Muscle of leg (tissue), 11 donors: ENCODE measurements around the gene ZFYVE21. TPM values are rescaled to one million over a fixed set of nuclear protein-coding genes. Genes with fewer than 3 reads are reported as not detected.

Experiments used
- DNase-seq: peaks from one replicate; pipeline ENCODE4 v3.0.0; 2013
- H3K27ac ChIP-seq: one replicate; pipeline ENCODE4 v1.5.1; 2013; ENCODE audit warnings: mild to moderate bottlenecking, low read length, control low read depth
- H3K27me3 ChIP-seq: one replicate; pipeline ENCODE4 v1.6.1; 2013; ENCODE audit warnings: low read length; ENCODE audit not compliant: control insufficient read depth, insufficient read depth
- H3K36me3 ChIP-seq: one replicate; pipeline ENCODE4 v1.6.1; 2013; ENCODE audit warnings: low read length; ENCODE audit not compliant: control insufficient read depth, insufficient read depth
- H3K4me1 ChIP-seq: one replicate; pipeline ENCODE4 v1.6.1; 2013; ENCODE audit warnings: low read length; ENCODE audit not compliant: control insufficient read depth, insufficient read depth
- H3K4me3 ChIP-seq: one replicate; pipeline ENCODE4 v1.5.1; 2013; ENCODE audit warnings: low read length, control low read depth
- H3K9me3 ChIP-seq: replicated peaks from 2 replicates; pipeline ENCODE4 v1.6.1; 2013; ENCODE audit warnings: low read depth, low read length; ENCODE audit not compliant: control insufficient read depth
- whole genome bisulfite sequencing: methylation state at CpG from one replicate; pipeline ENCODE4 v1.1.5; 2013; ENCODE audit warnings: missing lambda C conversion rate; ENCODE audit not compliant: insufficient coverage; 5-methylcytosine and 5-hydroxymethylcytosine counted together
- polyA plus RNA-seq, 8 donors: library from polyadenylated mRNA; unstranded; fragments of 120-200 nt; gene quantifications; one replicate each; pipeline versions ENCODE4 v1.2.1 to v1.2.3, GENCODE V29; 2013; ENCODE audit warnings: inconsistent platforms in 1 of 8, low replicate concordance in 1 of 8; ENCODE audit not compliant: insufficient read length in 8 of 8, insufficient read depth in 1 of 8
- total RNA-seq: library from RNA; stranded (reverse); fragments of 120-200 nt; gene quantifications from one replicate; pipeline ENCODE4 v1.2.4, GENCODE V29; 2013

Gene ZFYVE21
- total and polyA plus RNA-seq, 9 donors = 33.6 to 46.4 (median 41.3) TPM

GRCh38 chr14:103737432-103738045, 21.9 kb downstream of the ZFYVE21 start:
- Histone ChIP-seq H3K4me3 (no peak overlapping the region), H3K9me3 (no peaks in the 10 kb centered on the region), H3K27me3 (no peaks in the 10 kb centered on the region), H3K36me3 (peaks cover 45% of the 10 kb centered on the region), H3K4me1 (peaks cover 26% of the 10 kb centered on the region), H3K27ac (no peak overlapping the region)
- DNase-seq = no peak
- WGBS = 91% methylated on average over 16 of the region's 16 CpGs

GRCh38 chr14:103738166-103738565, 22.6 kb downstream of the ZFYVE21 start:
- WGBS = 72% methylated on average over 8 of the region's 10 CpGs

GRCh38 chr14:103738701-103739451, 23.3 kb downstream of the ZFYVE21 start:
- DNase-seq = no peak
- Histone ChIP-seq H3K4me3 (no peak overlapping the region), H3K36me3 (peaks cover 32% of the 10 kb centered on the region), H3K9me3 (no peaks in the 10 kb centered on the region), H3K27me3 (no peaks in the 10 kb centered on the region), H3K27ac (no peak overlapping the region), H3K4me1 (peaks cover 26% of the 10 kb centered on the region)
- WGBS = 86% methylated on average over 33 of the region's 34 CpGs

More at GRCh38 chr14:103738166-103738565, 22.6 kb downstream of the ZFYVE21 start:
- H3K27ac ChIP-seq = no peak overlapping the region
- peaks cover 26% of the 10 kb centered on the region for H3K4me1 ChIP-seq
- DNase-seq = no peak
- peaks cover 39% of the 10 kb centered on the region for H3K36me3 ChIP-seq
- H3K9me3 ChIP-seq = no peaks in the 10 kb centered on the region
- no peaks in the 10 kb centered on the region for H3K27me3 ChIP-seq
- H3K4me3 ChIP-seq = no peak overlapping the region

DNA sequence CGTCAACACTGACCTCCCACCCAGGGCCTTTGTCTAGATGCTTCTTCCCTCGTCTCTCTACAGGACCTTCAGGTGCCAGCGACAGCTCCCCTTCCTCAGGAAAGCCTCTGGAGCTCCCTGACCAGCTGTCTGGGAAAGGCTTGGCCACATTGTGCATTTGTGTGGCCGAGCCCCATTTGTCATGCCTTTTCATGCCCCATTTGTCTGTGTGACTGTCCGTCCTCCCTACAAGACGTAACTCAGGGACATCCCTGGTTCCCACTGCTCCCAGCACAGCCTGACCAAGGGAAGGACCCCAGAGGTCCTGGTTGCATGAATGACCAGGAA, 23.8 kb downstream of the ZFYVE21 start:
- H3K4me1 ChIP-seq = peaks cover 26% of the 10 kb centered on the region
- H3K27ac ChIP-seq = no peak overlapping the region
- DNase-seq = no peak
- no peak overlapping the region for H3K4me3 ChIP-seq
- peaks cover 26% of the 10 kb centered on the region for H3K36me3 ChIP-seq
- no peaks in the 10 kb centered on the region for H3K27me3 ChIP-seq
- WGBS = 88% methylated on average over 6 of the region's 6 CpGs
- no peaks in the 10 kb centered on the region for H3K9me3 ChIP-seq

GRCh38 chr14:103739793-103740501, 24.3 kb downstream of the ZFYVE21 start:
- Histone ChIP-seq H3K4me1 (peaks cover 24% of the 10 kb centered on the region), H3K27me3 (no peaks in the 10 kb centered on the region), H3K9me3 (no peaks in the 10 kb centered on the region), H3K36me3 (peaks cover 28% of the 10 kb centered on the region), H3K27ac (no peak overlapping the region), H3K4me3 (no peak overlapping the region)
- DNase-seq = no peak
- 94% methylated on average over 30 of the region's 30 CpGs for WGBS

DNA sequence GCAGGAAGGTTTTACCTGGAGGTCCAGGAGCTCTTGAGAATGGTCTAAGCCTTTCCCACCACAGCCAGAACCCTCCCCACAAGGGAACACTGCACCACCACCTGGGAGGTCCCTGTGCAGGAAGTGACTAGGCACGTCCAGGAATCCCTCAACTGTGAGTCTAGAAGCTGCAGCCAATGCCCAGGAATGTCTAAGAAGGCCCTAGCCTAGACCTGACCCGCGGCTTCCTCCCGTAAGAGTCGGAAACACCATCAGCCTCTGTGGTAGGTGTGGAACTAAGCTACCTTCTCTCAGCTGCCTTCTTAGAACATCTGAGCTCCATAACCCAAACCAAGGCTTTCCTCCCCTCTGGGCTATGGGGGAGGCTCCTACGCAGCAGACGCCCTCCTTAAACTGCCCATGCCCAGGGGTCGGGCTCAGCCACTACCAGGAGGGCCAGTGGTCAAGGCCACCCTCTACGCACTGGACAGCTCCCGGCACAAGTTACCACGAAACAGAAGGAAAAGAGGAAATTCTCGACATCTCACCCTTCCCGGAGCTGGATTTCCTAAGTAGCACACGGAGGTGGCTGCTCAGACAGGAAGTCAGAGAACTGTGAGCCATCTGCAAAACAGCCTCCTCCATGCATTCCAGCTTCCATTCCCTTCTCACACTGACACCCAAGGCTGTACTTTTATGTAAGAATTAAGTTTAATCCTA, 25.5 kb downstream of the ZFYVE21 start:
- H3K27ac ChIP-seq = no peak overlapping the region
- H3K4me3 ChIP-seq = no peak overlapping the region
- H3K9me3 ChIP-seq = no peaks in the 10 kb centered on the region
- no peaks in the 10 kb centered on the region for H3K27me3 ChIP-seq
- peaks cover 26% of the 10 kb centered on the region for H3K36me3 ChIP-seq
- no peak for DNase-seq
- WGBS = 74% methylated on average over 6 of the region's 14 CpGs
- peaks cover 13% of the 10 kb centered on the region for H3K4me1 ChIP-seq

GRCh38 chr14:103741876-103742275, 26.3 kb downstream of the ZFYVE21 start:
- H3K36me3 ChIP-seq = peaks cover 24% of the 10 kb centered on the region
- no peak for DNase-seq
- no peak overlapping the region for H3K27ac ChIP-seq
- peaks cover 9% of the 10 kb centered on the region for H3K4me1 ChIP-seq
- H3K27me3 ChIP-seq = no peaks in the 10 kb centered on the region
- no peak overlapping the region for H3K4me3 ChIP-seq
- 79% methylated on average over 6 of the region's 9 CpGs for WGBS
- H3K9me3 ChIP-seq = no peaks in the 10 kb centered on the region

- WGBS = 94% methylated on average over 12 of the region's 14 CpGs
- Histone ChIP-seq H3K27ac (no peak overlapping the region), H3K36me3 (peaks cover 22% of the 10 kb centered on the region), H3K4me1 (peaks cover 9% of the 10 kb centered on the region), H3K9me3 (no peaks in the 10 kb centered on the region), H3K4me3 (no peak overlapping the region), H3K27me3 (no peaks in the 10 kb centered on the region)
- no peak for DNase-seq
Observed at GRCh38 chr14:103742499-103743255, 27.1 kb downstream of the ZFYVE21 start.

- Histone ChIP-seq H3K9me3 (no peaks in the 10 kb centered on the region), H3K4me1 (peaks cover 9% of the 10 kb centered on the region), H3K27me3 (no peaks in the 10 kb centered on the region), H3K4me3 (no peak overlapping the region), H3K27ac (no peak overlapping the region), H3K36me3 (peaks cover 22% of the 10 kb centered on the region)
- no peak for DNase-seq
- WGBS = 76% methylated on average over 15 of the region's 15 CpGs
Observed at GRCh38 chr14:103743691-103744090, 28.1 kb downstream of the ZFYVE21 start.
